GM18508 (cell line): Measurements from ENCODE around the gene DENND2D.

Source experiments
- ATAC-seq: cut with Tn5 transposase; IDR thresholded peaks from one replicate; pipeline ENCODE4 v1.9.1; 2021; ENCODE audit warnings: moderate number of reproducible peaks; ENCODE audit not compliant: insufficient read depth, unreplicated experiment

Gene DENND2D

GRCh38 chr1:111184663-111185062, 15.8 kb downstream of the DENND2D start:
- ATAC-seq: no peak

DNA sequence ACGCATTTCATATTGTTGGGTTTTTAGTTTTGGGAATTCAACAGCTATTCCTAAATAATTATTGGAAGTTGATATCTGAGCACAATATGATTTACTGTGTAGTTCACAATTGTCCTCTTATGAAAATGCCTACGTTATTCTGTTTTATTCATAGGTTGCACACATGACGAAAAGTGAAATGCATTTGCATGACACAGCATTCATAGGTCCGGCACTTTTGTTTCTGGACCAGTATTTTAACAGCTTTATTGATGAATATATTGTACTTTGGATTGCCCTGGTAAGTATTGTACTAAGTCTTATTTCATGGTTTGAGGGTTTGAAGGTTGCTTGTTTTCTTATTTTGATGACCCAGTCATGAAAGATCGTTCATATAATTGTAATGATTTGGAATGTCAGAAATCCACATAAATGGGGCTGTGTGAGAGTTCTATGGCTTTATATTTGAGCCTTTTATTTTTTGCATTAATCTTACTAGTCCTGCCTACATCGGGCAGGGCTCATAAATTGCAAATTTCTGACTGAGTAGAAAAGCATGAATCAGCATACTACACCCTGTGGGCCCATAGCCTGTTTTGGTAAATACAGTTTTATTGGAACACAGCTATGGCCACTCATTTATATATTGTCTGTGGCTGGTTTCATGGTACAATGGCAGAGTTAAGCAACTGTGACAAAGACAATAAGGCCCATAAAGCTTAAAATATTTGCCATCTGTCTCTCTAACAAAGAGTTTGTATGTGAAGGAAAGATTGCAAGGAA, 17.0 kb downstream of the DENND2D start:
- no peak for ATAC-seq

- no peak for ATAC-seq
Measured at GRCh38 chr1:111182052-111182451, 18.4 kb downstream of the DENND2D start.

DNA sequence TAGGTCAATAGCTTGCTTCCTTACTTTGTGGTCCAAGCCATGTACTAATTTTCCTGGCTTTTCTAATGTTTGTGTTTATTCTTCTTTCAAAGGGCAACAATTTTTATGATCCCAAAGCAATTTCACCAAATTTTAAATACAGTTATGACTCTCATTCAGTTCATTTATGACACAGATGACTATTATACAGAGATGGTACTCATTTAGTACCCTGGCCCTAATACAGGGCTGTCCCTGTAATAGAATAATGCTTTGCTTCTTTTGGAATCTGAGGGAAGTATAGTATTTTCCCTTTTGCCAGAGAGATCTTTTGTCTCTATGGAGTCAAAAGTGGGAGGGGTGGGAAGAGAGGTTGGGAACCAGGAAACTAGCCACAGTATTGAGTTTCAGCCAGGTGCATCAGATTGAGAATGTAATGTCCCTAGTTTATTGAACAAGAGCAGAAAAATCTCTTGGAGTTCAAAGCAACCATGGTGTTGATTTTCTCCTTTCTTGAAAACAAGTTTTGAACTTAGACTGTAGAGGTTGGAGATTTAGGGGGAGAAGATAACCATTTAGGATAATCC, 20.4 kb downstream of the DENND2D start:
- ATAC-seq: no peak

GRCh38 chr1:111176678-111177077, 23.8 kb downstream of the DENND2D start:
- no peak for ATAC-seq

DNA sequence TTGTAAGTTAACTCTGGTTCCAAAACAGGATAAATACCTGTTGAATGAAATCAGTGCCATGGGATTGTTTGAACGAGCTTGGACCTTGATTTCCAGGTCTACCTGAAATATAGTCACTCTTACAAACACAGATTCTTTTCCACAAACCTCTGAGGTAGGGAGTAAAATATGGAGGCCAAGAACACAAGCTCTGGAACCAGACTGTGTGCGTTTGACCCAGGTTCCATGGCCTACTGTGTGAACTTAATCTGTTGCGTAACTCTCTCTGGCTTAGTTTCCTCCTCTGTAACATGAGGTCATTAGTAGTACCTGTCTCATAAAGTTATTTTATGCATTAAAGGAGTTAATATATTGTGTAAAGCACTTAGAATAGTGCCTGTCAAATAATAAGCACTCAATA, 25.1 kb downstream of the DENND2D start:
- ATAC-seq: no peak

- no peak for ATAC-seq
Measured at GRCh38 chr1:111174070-111174469, 26.4 kb downstream of the DENND2D start.

GRCh38 chr1:111172463-111172862, 28.0 kb downstream of the DENND2D start:
- no peak for ATAC-seq

DNA sequence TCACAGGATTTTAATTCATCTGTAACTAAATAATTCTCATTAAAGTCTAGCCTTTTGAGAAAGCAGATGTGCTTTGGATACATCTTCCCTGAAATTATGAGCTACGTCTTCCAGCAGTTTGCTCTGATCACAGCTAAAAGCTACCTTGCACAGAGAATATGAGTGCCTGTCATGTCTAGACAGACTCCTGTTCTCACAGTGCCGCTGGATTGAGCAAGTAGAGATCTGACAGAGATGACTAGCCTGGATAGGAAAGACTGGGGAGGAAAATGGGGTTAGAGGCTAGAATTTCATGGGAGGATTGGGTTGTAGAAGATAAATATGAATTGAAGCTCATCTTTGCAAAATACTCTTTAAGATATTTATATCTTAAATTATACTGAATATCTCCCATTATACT, 36.3 kb downstream of the DENND2D start:
- ATAC-seq: no peak

- ATAC-seq: no peak
Measured at GRCh38 chr1:111163363-111163762, 37.1 kb downstream of the DENND2D start.

GRCh38 chr1:111162488-111162880, 38.0 kb downstream of the DENND2D start:
- no peak for ATAC-seq

DNA sequence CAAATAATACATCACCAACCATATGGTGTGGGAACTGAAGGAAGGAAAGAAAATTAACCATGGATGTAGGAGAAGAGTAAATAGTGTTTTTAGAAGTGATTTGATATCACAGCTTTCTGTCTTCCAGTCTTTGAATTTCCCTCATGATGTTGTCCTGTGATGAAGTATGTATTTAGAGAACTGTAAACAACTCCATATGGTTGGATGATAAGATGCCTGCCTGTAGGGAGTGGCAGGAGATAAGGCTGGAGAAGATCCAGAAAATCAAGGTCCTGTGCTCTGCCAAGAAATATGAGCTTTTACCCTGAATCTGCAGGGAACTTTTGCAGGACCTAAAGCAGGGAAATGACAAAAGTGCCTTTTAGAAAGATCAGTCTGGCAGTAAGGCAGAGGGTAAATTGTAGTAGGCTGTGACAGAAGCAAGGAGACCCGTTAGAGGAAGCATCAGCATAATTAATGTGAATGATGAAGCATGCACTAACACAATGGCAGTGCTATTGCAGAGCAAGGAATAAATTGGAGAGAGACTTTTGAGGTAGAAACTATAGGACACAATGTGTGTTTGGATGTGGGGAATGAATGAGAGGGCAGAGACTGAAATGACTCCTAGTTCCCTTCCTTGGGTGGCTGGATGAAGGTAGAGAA, 38.5 kb downstream of the DENND2D start:
- no peak for ATAC-seq

GRCh38 chr1:111157431-111157830, 43.0 kb downstream of the DENND2D start:
- no peak for ATAC-seq

- no peak for ATAC-seq
Measured at GRCh38 chr1:111154021-111154999, 46.1 kb downstream of the DENND2D start.

GRCh38 chr1:111151838-111152237, 48.6 kb downstream of the DENND2D start:
- no peak for ATAC-seq

DNA sequence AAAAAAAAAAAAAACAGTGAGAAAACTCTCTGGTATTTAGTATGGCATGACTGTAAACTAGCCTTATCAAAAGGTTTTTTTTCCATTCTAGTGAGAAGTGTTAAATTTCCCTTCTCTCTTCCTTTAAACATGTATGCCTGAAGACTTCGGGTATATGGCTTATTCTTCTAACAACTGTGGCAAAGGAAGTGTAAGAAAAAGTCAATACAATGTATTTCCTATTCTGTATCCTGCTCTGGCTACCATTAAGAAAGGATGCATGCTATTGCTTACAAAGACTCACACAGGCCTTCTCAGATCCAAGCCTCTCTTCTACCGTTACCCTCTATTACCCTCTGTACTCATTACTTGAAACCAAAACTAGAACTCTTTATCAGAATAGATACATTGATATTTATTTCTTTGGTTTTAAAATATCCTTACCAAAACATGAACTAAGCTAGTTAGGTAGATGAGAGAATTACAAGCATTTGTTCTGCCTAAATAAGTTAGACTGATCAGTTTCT, 52.0 kb downstream of the DENND2D start:
- ATAC-seq: no peak

DNA sequence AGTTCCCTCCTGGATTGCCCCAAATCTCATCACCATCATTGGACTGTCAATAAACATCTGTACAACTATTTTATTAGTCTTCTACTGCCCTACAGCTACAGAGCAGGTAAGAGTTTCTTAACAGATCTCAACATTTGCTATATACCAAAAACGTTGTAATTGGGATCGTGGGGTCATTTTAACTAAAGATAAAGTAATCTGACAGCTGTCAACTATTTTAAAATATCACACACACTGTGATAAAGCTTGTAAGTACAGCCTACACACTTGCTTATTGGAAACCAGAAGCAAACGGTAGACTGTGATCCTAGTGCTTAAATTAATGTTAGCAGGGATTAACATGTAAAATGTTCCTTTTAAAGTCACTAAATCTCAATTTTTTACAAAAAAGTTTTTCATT, 52.5 kb downstream of the DENND2D start:
- ATAC-seq: no peak

- no peak for ATAC-seq
Measured at GRCh38 chr1:111145963-111146768, 54.3 kb downstream of the DENND2D start.

DNA sequence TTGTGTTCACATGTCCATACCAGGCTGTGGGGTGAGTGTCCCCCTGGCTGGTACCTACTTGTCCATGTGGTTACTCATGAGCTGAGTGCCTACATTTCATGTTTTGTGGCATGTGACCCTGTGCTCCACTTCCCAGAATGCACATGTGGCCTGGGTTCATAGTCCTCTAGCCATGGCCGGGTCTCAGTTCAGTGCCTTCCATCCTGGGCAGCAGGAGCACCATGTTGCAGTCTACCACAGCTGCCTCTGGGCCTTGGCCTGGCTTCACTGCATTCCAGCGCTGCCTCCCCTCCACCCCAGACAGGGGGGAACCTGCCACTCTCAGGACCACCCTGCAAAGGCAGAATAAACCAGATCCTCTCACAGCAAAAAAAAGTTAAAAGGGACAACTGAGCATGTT, 54.9 kb downstream of the DENND2D start:
- ATAC-seq: no peak
